Measurements from ENCODE around the gene CARD14.
A peak's percentile ranks its signal among the peaks of the same experiment; 100 is the strongest.
"Not testable (repeated sequence)": the region's sequence is repeated elsewhere in the genome, so short reads cannot be mapped to it uniquely, and the experiment has no call there.

The CARD14 gene

GRCh38 chr17:80254396-80255251 lies 84.8 kb downstream of the CARD14 start:
- Histone ChIP-seq H3K9me3 (ENCODE audit: control insufficient read depth, low read length) (no peaks in the 10 kb centered on the region), H3K4me1 (ENCODE audit: control insufficient read depth, insufficient read depth, low read depth, low read length) (peaks cover 23% of the 10 kb centered on the region), H3K27ac (ENCODE audit: low read length, poor library complexity, severe bottlenecking) (peak overlapping the region; percentile 87), H2BK12ac (ENCODE audit: low read length in 2 of 2) (peak overlapping the region in 1 of 2 experiments; percentile 80), H2AK5ac (ENCODE audit: low read length, severe bottlenecking) (no peak overlapping the region), H2AFZ (ENCODE audit: low read depth, low read length) (no peak overlapping the region), H3K9ac (ENCODE audit: low read length) (peak overlapping the region; percentile 69), H2BK120ac (ENCODE audit: low read depth, low read length) (no peak overlapping the region), H4K91ac (ENCODE audit: low read length) (peak overlapping the region; percentile 58), H3K14ac (ENCODE audit: low read length in 2 of 2) (peak overlapping the region in 1 of 2 experiments; percentile 35), H3K27me3 (ENCODE audit: control insufficient read depth in 1 of 2, insufficient read depth in 1 of 2, low read length in 2 of 2) (no peaks in the 10 kb centered on the region), H4K8ac (ENCODE audit: low read length) (no peak overlapping the region), H3K36me3 (ENCODE audit: control insufficient read depth in 1 of 2, insufficient read depth in 2 of 2, low read depth in 1 of 2, low read length in 2 of 2) (peaks cover 19 to 32% of the 10 kb centered on the region in 2 experiments), H3K4ac (ENCODE audit: low read depth in 1 of 2, low read length in 2 of 2) (no peak overlapping the region), H2BK15ac (ENCODE audit: low read depth, poor library complexity, severe bottlenecking) (no peak overlapping the region), H3K4me3 (ENCODE audit: insufficient read depth in 1 of 2, low read depth in 1 of 2, low read length in 2 of 2) (peak overlapping the region in 1 of 2 experiments; percentile 28), H3K18ac (ENCODE audit: low read depth in 1 of 2, low read length in 2 of 2) (peak overlapping the region in 1 of 2 experiments; percentile 54), H3K4me2 (ENCODE audit: low read length, poor library complexity, severe bottlenecking) (peak overlapping the region; percentile 10), H2BK5ac (ENCODE audit: low read depth, low read length, poor library complexity, severe bottlenecking) (peak overlapping the region; percentile 74), H3K79me1 (replicated peaks; ENCODE audit: low read length, poor library complexity, severe bottlenecking) (no peaks in the 10 kb centered on the region), H3K23ac (ENCODE audit: low read length in 2 of 2) (peak overlapping the region in 1 of 2 experiments; percentile 14)
- DNase-seq: peak; percentile 93
- 41% methylated on average over 13 of the region's 13 CpGs for WGBS

GRCh38 chr17:80256034-80256350 lies 86.2 kb downstream of the CARD14 start:
- Histone ChIP-seq H4K8ac (ENCODE audit: low read length) (no peak overlapping the region), H3K4me1 (ENCODE audit: control insufficient read depth, insufficient read depth, low read depth, low read length) (peaks cover 27% of the 10 kb centered on the region), H3K27ac (ENCODE audit: low read length, poor library complexity, severe bottlenecking) (no peak overlapping the region), H3K14ac (ENCODE audit: low read length in 2 of 2) (no peak overlapping the region), H3K9me3 (ENCODE audit: control insufficient read depth, low read length) (no peaks in the 10 kb centered on the region), H2BK15ac (ENCODE audit: low read depth, poor library complexity, severe bottlenecking) (no peak overlapping the region), H4K91ac (ENCODE audit: low read length) (no peak overlapping the region), H3K27me3 (ENCODE audit: control insufficient read depth in 1 of 2, insufficient read depth in 1 of 2, low read length in 2 of 2) (no peaks in the 10 kb centered on the region), H3K4ac (ENCODE audit: low read depth in 1 of 2, low read length in 2 of 2) (no peak overlapping the region), H3K9ac (ENCODE audit: low read length) (no peak overlapping the region), H2AFZ (ENCODE audit: low read depth, low read length) (no peak overlapping the region), H3K36me3 (ENCODE audit: control insufficient read depth in 1 of 2, insufficient read depth in 2 of 2, low read depth in 1 of 2, low read length in 2 of 2) (peaks cover 13 to 25% of the 10 kb centered on the region in 2 experiments), H2BK120ac (ENCODE audit: low read depth, low read length) (no peak overlapping the region), H3K4me2 (ENCODE audit: low read length, poor library complexity, severe bottlenecking) (no peak overlapping the region), H2AK5ac (ENCODE audit: low read length, severe bottlenecking) (peak overlapping the region; percentile 27), H3K4me3 (ENCODE audit: insufficient read depth in 1 of 2, low read depth in 1 of 2, low read length in 2 of 2) (no peak overlapping the region), H3K79me1 (replicated peaks; ENCODE audit: low read length, poor library complexity, severe bottlenecking) (no peaks in the 10 kb centered on the region), H3K18ac (ENCODE audit: low read depth in 1 of 2, low read length in 2 of 2) (no peak overlapping the region), H2BK12ac (ENCODE audit: low read length in 2 of 2) (peak overlapping the region in 1 of 2 experiments; percentile 21), H3K23ac (ENCODE audit: low read length in 2 of 2) (no peak overlapping the region), H2BK5ac (ENCODE audit: low read depth, low read length, poor library complexity, severe bottlenecking) (no peak overlapping the region)
- no peak for DNase-seq
- 92% methylated on average over 5 of the region's 5 CpGs for WGBS

DNA sequence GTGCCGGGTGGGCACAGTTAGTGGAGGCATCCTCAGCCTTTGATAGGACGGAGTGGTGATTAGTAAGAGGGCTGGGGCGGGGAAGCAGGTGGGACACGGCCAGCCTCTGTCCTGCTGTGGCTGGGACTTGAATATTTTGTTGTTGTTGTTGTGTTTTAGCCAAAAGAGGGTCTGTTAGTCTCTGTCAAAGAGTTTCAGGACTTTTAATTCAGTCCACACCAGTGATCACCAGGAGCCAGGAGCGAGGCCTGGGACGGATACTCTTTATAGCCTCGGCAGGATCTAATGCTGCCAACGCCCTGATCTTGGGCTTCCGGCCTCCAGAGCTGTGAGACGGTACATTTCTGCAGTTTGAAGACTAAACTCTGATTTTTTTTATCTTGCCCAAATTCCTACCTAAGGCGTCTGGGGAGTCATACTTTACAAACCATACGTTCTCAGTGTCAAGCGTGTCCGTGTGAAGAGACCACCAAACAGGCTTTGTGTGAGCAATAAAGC lies 87.9 kb downstream of the CARD14 start:
- Histone ChIP-seq H3K4ac (ENCODE audit: low read depth in 1 of 2, low read length in 2 of 2) (no peak overlapping the region), H2BK15ac (ENCODE audit: low read depth, poor library complexity, severe bottlenecking) (no peak overlapping the region), H3K27me3 (ENCODE audit: control insufficient read depth in 1 of 2, insufficient read depth in 1 of 2, low read length in 2 of 2) (no peaks in the 10 kb centered on the region), H3K9me3 (ENCODE audit: control insufficient read depth, low read length) (no peaks in the 10 kb centered on the region), H3K9ac (ENCODE audit: low read length) (no peak overlapping the region), H3K27ac (ENCODE audit: low read length, poor library complexity, severe bottlenecking) (no peak overlapping the region), H3K23ac (ENCODE audit: low read length in 2 of 2) (no peak overlapping the region), H3K36me3 (ENCODE audit: control insufficient read depth in 1 of 2, insufficient read depth in 2 of 2, low read depth in 1 of 2, low read length in 2 of 2) (peaks cover 2 to 13% of the 10 kb centered on the region in 2 experiments), H3K4me1 (ENCODE audit: control insufficient read depth, insufficient read depth, low read depth, low read length) (peaks cover 33% of the 10 kb centered on the region), H4K91ac (ENCODE audit: low read length) (no peak overlapping the region), H3K18ac (ENCODE audit: low read depth in 1 of 2, low read length in 2 of 2) (no peak overlapping the region), H3K4me3 (ENCODE audit: insufficient read depth in 1 of 2, low read depth in 1 of 2, low read length in 2 of 2) (no peak overlapping the region), H2BK12ac (ENCODE audit: low read length in 2 of 2) (no peak overlapping the region), H2AFZ (ENCODE audit: low read depth, low read length) (no peak overlapping the region), H2BK5ac (ENCODE audit: low read depth, low read length, poor library complexity, severe bottlenecking) (no peak overlapping the region), H3K4me2 (ENCODE audit: low read length, poor library complexity, severe bottlenecking) (no peak overlapping the region), H4K8ac (ENCODE audit: low read length) (no peak overlapping the region), H3K79me1 (replicated peaks; ENCODE audit: low read length, poor library complexity, severe bottlenecking) (peaks cover 3% of the 10 kb centered on the region), H2AK5ac (ENCODE audit: low read length, severe bottlenecking) (peak overlapping the region; percentile 77), H2BK120ac (ENCODE audit: low read depth, low read length) (no peak overlapping the region), H3K14ac (ENCODE audit: low read length in 2 of 2) (no peak overlapping the region)
- WGBS: 83% methylated on average over 14 of the region's 14 CpGs
- DNase-seq: no peak

- WGBS: 92% methylated on average over 2 of the region's 2 CpGs
Measured at GRCh38 chr17:80258296-80258695, 88.5 kb downstream of the CARD14 start.

More at GRCh38 chr17:80258296-80258695, 88.5 kb downstream of the CARD14 start:
- H3K79me1 ChIP-seq (replicated peaks; ENCODE audit: low read length, poor library complexity, severe bottlenecking); H3K4ac ChIP-seq (ENCODE audit: low read depth in 1 of 2, low read length in 2 of 2); H3K14ac ChIP-seq (ENCODE audit: low read length in 2 of 2); H2BK12ac ChIP-seq (ENCODE audit: low read length in 2 of 2); H4K91ac ChIP-seq (ENCODE audit: low read length); H3K27ac ChIP-seq (ENCODE audit: low read length, poor library complexity, severe bottlenecking); H3K36me3 ChIP-seq (ENCODE audit: control insufficient read depth in 1 of 2, insufficient read depth in 2 of 2, low read depth in 1 of 2, low read length in 2 of 2); H2AFZ ChIP-seq (ENCODE audit: low read depth, low read length); H3K23ac ChIP-seq (ENCODE audit: low read length in 2 of 2); H2BK5ac ChIP-seq (ENCODE audit: low read depth, low read length, poor library complexity, severe bottlenecking); DNase-seq; H3K27me3 ChIP-seq (ENCODE audit: control insufficient read depth in 1 of 2, insufficient read depth in 1 of 2, low read length in 2 of 2); H2BK15ac ChIP-seq (ENCODE audit: low read depth, poor library complexity, severe bottlenecking); H3K18ac ChIP-seq (ENCODE audit: low read depth in 1 of 2, low read length in 2 of 2); H3K9me3 ChIP-seq (ENCODE audit: control insufficient read depth, low read length); H3K4me2 ChIP-seq (ENCODE audit: low read length, poor library complexity, severe bottlenecking); H2BK120ac ChIP-seq (ENCODE audit: low read depth, low read length); H3K4me3 ChIP-seq (ENCODE audit: insufficient read depth in 1 of 2, low read depth in 1 of 2, low read length in 2 of 2); H3K9ac ChIP-seq (ENCODE audit: low read length); H4K8ac ChIP-seq (ENCODE audit: low read length); H2AK5ac ChIP-seq (ENCODE audit: low read length, severe bottlenecking): not testable (repeated sequence)
- peaks cover 36% of the 10 kb centered on the region for H3K4me1 ChIP-seq (ENCODE audit: control insufficient read depth, insufficient read depth, low read depth, low read length)
